Measurements from ENCODE around the gene RHEX.

- TF ChIP-seq CTCF (IDR thresholded peaks at IDR 0.05; ENCODE audit: insufficient read depth, low read depth, low read length) (no peak), EZH2 (IDR thresholded peaks at IDR 0.05; ENCODE audit: insufficient read depth, low read length) (no peak)
Measured at GRCh38 chr1:206083750-206084149, 30.8 kb downstream of the RHEX start.
